Fibroblast of the conjunctiva (primary cell): ENCODE results near the gene SPG7.
A peak's percentile ranks its signal among the peaks of the same experiment; 100 is the strongest.
"Not testable (repeated sequence)": the region's sequence is repeated elsewhere in the genome, so short reads cannot be mapped to it uniquely, and the experiment has no call there.

Experiments used
- DNase-seq: peaks from one replicate; pipeline ENCODE4 v3.0.0-alpha.2; 2010; ENCODE audit warnings: low read depth

SPG7 gene

GRCh38 chr16:89507834-89508590, at the start of gene SPG7:
SPG7 (plus strand) TSS chr16:89508403; CDS start chr16:89508418, 15 bp downstream.
- peak; percentile 74 for DNase-seq

GRCh38 chr16:89458551-89458950, 49.7 kb upstream of the SPG7 start:
- no peak for DNase-seq

GRCh38 chr16:89458967-89459366, 49.2 kb upstream of the SPG7 start:
- DNase-seq, result no peak

- no peak for DNase-seq
These were observed 47.6 kb upstream of the SPG7 start for GRCh38 chr16:89460556-89460955.

GRCh38 chr16:89461890-89462289, 46.3 kb upstream of the SPG7 start:
- DNase-seq, result not testable (repeated sequence)

GRCh38 chr16:89462639-89463038, 45.6 kb upstream of the SPG7 start:
- DNase-seq, result not testable (repeated sequence)

- not testable (repeated sequence) for DNase-seq
These were observed 44.9 kb upstream of the SPG7 start for GRCh38 chr16:89463312-89463711.

GRCh38 chr16:89466920-89467319, 41.3 kb upstream of the SPG7 start:
- no peak for DNase-seq

GRCh38 chr16:89467382-89467781, 40.8 kb upstream of the SPG7 start:
- no peak for DNase-seq

GRCh38 chr16:89472711-89473075, 35.5 kb upstream of the SPG7 start:
- no peak for DNase-seq

GRCh38 chr16:89473136-89473712, 35.0 kb upstream of the SPG7 start:
- no peak for DNase-seq

- no peak for DNase-seq
These were observed 34.3 kb upstream of the SPG7 start for GRCh38 chr16:89473791-89474414.

- no peak for DNase-seq
These were observed 33.1 kb upstream of the SPG7 start for GRCh38 chr16:89475144-89475543.

GRCh38 chr16:89476379-89476778, 31.8 kb upstream of the SPG7 start:
- no peak for DNase-seq

- DNase-seq, result no peak
These were observed 31.4 kb upstream of the SPG7 start for GRCh38 chr16:89476811-89477261.

GRCh38 chr16:89478576-89479221, 29.5 kb upstream of the SPG7 start:
- DNase-seq, result no peak

- DNase-seq, result no peak
These were observed 26.7 kb upstream of the SPG7 start for GRCh38 chr16:89481356-89481955.

GRCh38 chr16:89482150-89482816, 25.9 kb upstream of the SPG7 start:
- DNase-seq, result no peak

- DNase-seq, result no peak
These were observed 25.4 kb upstream of the SPG7 start for GRCh38 chr16:89482817-89483205.

GRCh38 chr16:89484041-89484501, 24.1 kb upstream of the SPG7 start:
- DNase-seq, result no peak

GRCh38 chr16:89484923-89485679, 23.1 kb upstream of the SPG7 start:
- DNase-seq, result no peak
